Measurements from ENCODE around the gene PSMD3.

Gene PSMD3

DNA sequence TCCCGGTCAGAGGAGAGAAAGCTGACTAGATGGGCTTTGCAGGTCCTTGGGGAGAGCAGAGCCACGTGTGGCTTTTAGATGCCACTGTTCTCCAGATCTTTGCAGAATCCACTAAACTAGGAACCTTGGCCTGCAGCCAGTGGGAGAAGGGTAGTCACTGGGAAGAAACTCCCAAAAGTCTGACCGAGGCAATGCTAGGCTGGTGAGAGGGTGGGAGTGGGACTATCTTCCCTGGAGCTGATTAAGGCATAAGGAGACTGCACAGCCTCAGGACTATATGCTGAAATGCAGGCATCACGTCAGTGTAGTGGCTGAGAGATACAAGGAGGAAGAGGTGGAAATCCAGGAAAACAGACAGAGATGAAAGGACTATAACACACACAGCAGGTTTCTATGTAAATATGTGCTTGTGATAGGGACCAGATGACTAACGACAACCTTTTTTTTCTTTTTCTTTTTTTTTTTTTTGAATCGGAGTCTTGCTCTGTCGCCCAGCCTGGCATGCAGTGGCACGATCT, 20.0 kb upstream of the PSMD3 start:
- DNase-seq (ENCODE audit: extremely low read depth, low read depth): no peak

DNA sequence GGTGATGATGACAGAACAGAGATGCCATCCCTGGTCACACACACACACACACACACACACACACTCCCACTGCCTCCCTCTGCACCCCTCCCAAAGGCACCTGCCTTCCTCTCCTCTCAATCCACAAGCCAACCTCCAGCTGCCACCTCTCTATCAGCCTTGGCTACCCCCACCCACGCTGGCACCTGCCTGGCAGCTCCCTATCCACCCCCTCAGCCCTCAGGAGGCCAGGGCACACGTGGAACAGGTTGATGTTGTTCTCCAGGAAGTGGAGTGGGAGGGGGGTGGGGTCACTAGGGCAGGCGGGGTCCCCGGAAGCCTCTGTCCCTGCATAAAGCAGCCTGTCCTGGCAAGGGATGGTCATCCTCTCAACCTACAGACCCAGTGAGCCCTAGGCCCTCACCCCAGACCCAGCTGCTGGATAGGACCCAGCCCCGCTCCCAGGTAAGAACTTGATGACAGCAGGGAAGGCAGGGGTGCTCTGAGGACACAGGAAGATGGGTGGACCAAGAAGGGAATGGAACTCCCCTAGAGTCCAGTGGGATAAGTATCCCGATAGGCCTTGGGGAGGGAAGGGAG, 17.9 kb upstream of the PSMD3 start, which contains the start of gene GSDMA:
Gene GSDMA (plus strand): TSS at position 363 of the 579 bp plus-strand sequence. CDS start 2,684 bp downstream, outside the sequence.
- H3K4me3 ChIP-seq (replicated peaks; ENCODE audit: low read depth, low read length): no peak within 1 kb of the TSS
- no peak for DNase-seq (ENCODE audit: extremely low read depth, low read depth)
- TF ChIP-seq, protein P1, sequence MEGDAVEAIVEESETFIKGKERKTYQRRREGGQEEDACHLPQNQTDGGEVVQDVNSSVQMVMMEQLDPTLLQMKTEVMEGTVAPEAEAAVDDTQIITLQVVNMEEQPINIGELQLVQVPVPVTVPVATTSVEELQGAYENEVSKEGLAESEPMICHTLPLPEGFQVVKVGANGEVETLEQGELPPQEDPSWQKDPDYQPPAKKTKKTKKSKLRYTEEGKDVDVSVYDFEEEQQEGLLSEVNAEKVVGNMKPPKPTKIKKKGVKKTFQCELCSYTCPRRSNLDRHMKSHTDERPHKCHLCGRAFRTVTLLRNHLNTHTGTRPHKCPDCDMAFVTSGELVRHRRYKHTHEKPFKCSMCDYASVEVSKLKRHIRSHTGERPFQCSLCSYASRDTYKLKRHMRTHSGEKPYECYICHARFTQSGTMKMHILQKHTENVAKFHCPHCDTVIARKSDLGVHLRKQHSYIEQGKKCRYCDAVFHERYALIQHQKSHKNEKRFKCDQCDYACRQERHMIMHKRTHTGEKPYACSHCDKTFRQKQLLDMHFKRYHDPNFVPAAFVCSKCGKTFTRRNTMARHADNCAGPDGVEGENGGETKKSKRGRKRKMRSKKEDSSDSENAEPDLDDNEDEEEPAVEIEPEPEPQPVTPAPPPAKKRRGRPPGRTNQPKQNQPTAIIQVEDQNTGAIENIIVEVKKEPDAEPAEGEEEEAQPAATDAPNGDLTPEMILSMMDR (IDR thresholded peaks at IDR 0.05; ENCODE audit: low read depth, low read length, missing control alignments): no peak

More for the DNA sequence above, 20.0 kb upstream of the PSMD3 start:
- H3K4me3 ChIP-seq (replicated peaks; ENCODE audit: low read depth, low read length): no peak overlapping the region
- TF ChIP-seq, protein P1 (IDR thresholded peaks at IDR 0.05; ENCODE audit: low read depth, low read length, missing control alignments): no peak

DNA sequence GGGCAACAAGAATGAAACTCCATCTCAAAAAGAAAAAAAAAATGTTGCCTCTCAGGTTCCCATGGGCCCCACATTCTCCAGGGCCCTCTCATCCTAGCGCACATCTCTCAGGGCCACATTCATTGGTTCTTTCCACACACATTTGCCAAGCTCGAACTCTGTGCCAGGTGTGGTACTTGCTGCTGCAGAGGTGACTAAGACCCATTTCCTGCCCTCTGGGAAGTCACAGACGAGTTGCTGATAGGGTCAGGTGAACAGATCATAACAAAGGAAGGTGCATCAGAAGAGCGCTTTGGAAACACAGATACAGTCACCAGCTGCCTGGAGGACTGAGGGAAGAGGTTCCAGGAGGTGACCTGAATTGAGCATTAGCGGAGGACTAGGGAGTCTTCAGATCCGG, 16.8 kb upstream of the PSMD3 start:
- no peak for DNase-seq (ENCODE audit: extremely low read depth, low read depth)
- TF ChIP-seq, protein P1 (IDR thresholded peaks at IDR 0.05; ENCODE audit: low read depth, low read length, missing control alignments): no peak
- H3K4me3 ChIP-seq (replicated peaks; ENCODE audit: low read depth, low read length): no peak overlapping the region

DNA sequence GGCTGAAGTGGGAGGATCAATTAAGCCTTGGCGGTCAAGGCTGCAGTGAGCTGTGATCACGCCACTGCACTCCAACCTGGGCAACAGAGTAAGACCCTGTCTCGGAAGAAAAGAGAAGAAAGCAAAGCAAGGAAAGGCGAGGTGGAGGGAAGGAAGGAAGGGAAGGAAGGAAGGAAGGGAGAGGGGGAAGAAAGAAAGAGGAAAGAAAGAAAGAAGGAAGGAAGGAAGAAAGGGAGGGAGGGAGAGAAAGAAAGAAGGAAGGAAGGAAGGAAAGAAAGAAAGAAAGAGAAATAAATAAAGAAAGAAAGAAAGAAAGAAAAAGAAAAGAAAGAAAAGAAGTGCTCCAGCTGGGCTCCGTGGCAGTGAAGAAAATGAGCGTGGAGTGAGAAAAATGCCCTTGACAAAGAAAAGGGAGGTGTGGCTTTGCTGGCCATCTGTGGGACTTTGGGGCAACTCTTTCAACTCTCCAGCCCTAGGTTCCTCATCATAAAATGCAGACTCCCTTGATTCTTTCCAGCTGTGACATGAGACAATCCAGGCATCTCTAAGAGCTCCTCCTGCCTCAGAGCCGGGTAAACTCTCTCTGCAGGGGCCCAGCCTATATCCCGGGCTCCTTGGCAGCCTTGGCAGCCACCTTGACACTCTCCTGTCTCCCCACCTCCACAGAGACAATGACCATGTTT, 15.4 kb upstream of the PSMD3 start:
- no peak for DNase-seq (ENCODE audit: extremely low read depth, low read depth)
- H3K4me3 ChIP-seq (replicated peaks; ENCODE audit: low read depth, low read length): no peak overlapping the region
- TF ChIP-seq, protein P1 (IDR thresholded peaks at IDR 0.05; ENCODE audit: low read depth, low read length, missing control alignments): no peak

DNA sequence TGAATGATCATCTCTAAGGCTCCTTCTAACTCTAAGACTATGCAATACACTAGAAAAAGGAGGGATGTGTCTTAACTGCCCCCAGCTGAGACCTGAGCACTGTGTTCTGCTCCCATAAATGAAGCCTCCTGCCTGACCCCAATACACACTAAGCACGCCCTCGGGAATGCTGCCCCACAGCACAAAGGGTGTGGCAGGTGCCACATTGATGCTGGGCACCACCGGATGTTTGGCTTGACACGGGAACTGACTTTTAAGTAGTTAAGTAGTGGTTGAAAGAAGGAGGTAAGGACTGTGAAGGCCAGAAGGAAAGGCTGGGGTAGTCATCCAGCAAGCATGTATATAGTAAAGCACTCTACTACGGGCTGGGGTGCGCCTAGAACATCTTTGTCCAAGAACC, 13.8 kb upstream of the PSMD3 start:
- no peak overlapping the region for H3K4me3 ChIP-seq (replicated peaks; ENCODE audit: low read depth, low read length)
- TF ChIP-seq, protein P1 (IDR thresholded peaks at IDR 0.05; ENCODE audit: low read depth, low read length, missing control alignments): no peak
- DNase-seq (ENCODE audit: extremely low read depth, low read depth): no peak

DNA sequence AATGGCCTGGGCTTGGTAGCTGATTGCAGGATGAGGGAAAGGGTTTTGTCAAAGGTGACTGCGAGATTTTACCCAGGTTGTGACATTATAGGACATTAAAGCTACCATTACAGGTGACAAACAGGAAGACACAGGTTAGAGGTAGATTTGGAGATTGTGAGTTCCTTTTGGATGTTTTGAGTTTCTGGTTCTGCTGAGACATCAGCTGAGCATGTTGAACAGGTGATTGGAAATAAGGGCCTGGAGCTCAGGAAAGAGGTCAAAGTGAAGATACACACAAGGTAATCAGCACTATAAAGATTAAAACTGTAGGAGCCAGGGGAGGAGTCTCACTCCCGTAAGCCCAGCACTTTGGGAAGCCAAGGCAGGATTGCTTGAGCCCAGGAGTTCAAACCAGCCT, 11.8 kb upstream of the PSMD3 start:
- H3K4me3 ChIP-seq (replicated peaks; ENCODE audit: low read depth, low read length): no peak overlapping the region
- DNase-seq (ENCODE audit: extremely low read depth, low read depth): no peak
- TF ChIP-seq, protein P1 (IDR thresholded peaks at IDR 0.05; ENCODE audit: low read depth, low read length, missing control alignments): no peak
